C1 segment of cervical spinal cord (tissue), 14 donors: ENCODE results near the gene SYNPO.
A peak's percentile ranks its signal among the peaks of the same experiment; 100 is the strongest.

Source experiments
- DNase-seq, 14 donors: peaks; one replicate each; lab custom pipeline; 2025; lab: John Stamatoyannopoulos, UW

The SYNPO gene

GRCh38 chr5:150656191-150657132 lies 16.0 kb downstream of the SYNPO start:
- DNase-seq = peak in 13 of 14 donors; percentile 28 to 90 (median 57)

GRCh38 chr5:150658121-150658520 lies 17.7 kb downstream of the SYNPO start:
- DNase-seq = no peak

GRCh38 chr5:150658699-150659265 lies 18.3 kb downstream of the SYNPO start:
- no peak for DNase-seq

- no peak for DNase-seq
These were observed 19.1 kb downstream of the SYNPO start for GRCh38 chr5:150659360-150660107.

GRCh38 chr5:150660108-150660831 lies 19.8 kb downstream of the SYNPO start:
- no peak for DNase-seq

GRCh38 chr5:150661086-150661485 lies 20.6 kb downstream of the SYNPO start, which contains the start of gene MYOZ3:
MYOZ3 (plus strand) TSS chr5:150661251; CDS start chr5:150662942, 1,691 bp downstream.
- DNase-seq = no peak

- no peak for DNase-seq
These were observed 21.5 kb downstream of the SYNPO start for GRCh38 chr5:150661821-150662596.

GRCh38 chr5:150662731-150663516 lies 22.5 kb downstream of the SYNPO start:
- no peak for DNase-seq

GRCh38 chr5:150663936-150664335 lies 23.5 kb downstream of the SYNPO start:
- no peak for DNase-seq

GRCh38 chr5:150665044-150665443 lies 24.6 kb downstream of the SYNPO start:
- DNase-seq = no peak

- DNase-seq = peak in 1 of 14 donors; percentile 37
These were observed 30.0 kb downstream of the SYNPO start for GRCh38 chr5:150670275-150670947.

GRCh38 chr5:150670948-150671310 lies 30.5 kb downstream of the SYNPO start:
- DNase-seq = no peak

GRCh38 chr5:150671509-150672236 lies 31.2 kb downstream of the SYNPO start:
- DNase-seq = no peak

GRCh38 chr5:150672237-150672883 lies 31.9 kb downstream of the SYNPO start:
- no peak for DNase-seq

GRCh38 chr5:150672884-150673275 lies 32.4 kb downstream of the SYNPO start:
- DNase-seq = no peak

GRCh38 chr5:150674341-150674821 lies 33.9 kb downstream of the SYNPO start:
- peak in 3 of 14 donors; percentile 26 to 32 (median 28) for DNase-seq

- no peak for DNase-seq
These were observed 34.6 kb downstream of the SYNPO start for GRCh38 chr5:150675069-150675468.

- no peak for DNase-seq
These were observed 36.1 kb downstream of the SYNPO start for GRCh38 chr5:150676578-150676977.
